Activated T-helper 2 cell treated with anti-CD3 and anti-CD28 coated beads, Interferon-gamma antibody, Interleukin-2, Interleukin-4, amounts not matched to agents 10 μg/mL and 5 μg/mL and 100 μg/mL, durations not matched to agents 14 hours and 24 hours and 36 hours (primary cell): ENCODE results near the gene CORIN. TPM values are rescaled to one million over a fixed set of nuclear protein-coding genes. Genes with fewer than 3 reads are reported as not detected.

Experiments
- DNase-seq: peaks from one replicate; pipeline ENCODE4 v3.0.0; 2021; ENCODE audit warnings: low spot score
- H3K27ac Mint-ChIP-seq: one replicate; pipeline ENCODE4 v1.8.0; 2021; ENCODE audit warnings: mixed read lengths
- H3K27me3 Mint-ChIP-seq: one replicate; pipeline ENCODE4 v1.8.0; 2021; ENCODE audit warnings: low read depth, mixed read lengths
- H3K36me3 Mint-ChIP-seq: one replicate; pipeline ENCODE4 v1.8.0; 2021; ENCODE audit warnings: low read depth, mixed read lengths
- H3K4me1 Mint-ChIP-seq: one replicate; pipeline ENCODE4 v1.8.0; 2021; ENCODE audit warnings: low read depth, mixed read lengths
- H3K4me3 Mint-ChIP-seq: one replicate; pipeline ENCODE4 v1.8.0; 2021; ENCODE audit warnings: low read depth, mild to moderate bottlenecking, moderate library complexity, mixed read lengths
- H3K9me3 Mint-ChIP-seq: one replicate; pipeline ENCODE4 v1.8.0; 2021; ENCODE audit warnings: mixed read lengths
- intact Hi-C: fragments of 100-400 bp; cut with micrococcal nuclease; formaldehyde crosslinking; loops from one replicate; pipeline ENCODE4 v1.15.1; 2023
- total RNA-seq: library from RNA; stranded (reverse); gene quantifications from 2 replicates; pipeline ENCODE4 v1.2.3, GENCODE V29; 2022

The CORIN gene
- total RNA-seq, 1 donor from 2014 or later: 0.30 TPM

- peaks cover 23% of the 10 kb centered on the region for H3K27me3 Mint-ChIP-seq
- no peak for DNase-seq
- no peak overlapping the region for H3K27ac Mint-ChIP-seq
- H3K4me1 Mint-ChIP-seq: peaks cover 15% of the 10 kb centered on the region
- H3K36me3 Mint-ChIP-seq: no peaks in the 10 kb centered on the region
- H3K4me3 Mint-ChIP-seq: no peak overlapping the region
- intact Hi-C loops: no loop called here
- peaks cover 11% of the 10 kb centered on the region for H3K9me3 Mint-ChIP-seq
These were observed 8.4 kb downstream of the CORIN start for GRCh38 chr4:47829438-47829837.

GRCh38 chr4:47827343-47828047 is 10.4 kb downstream of the CORIN start:
- Mint-ChIP-seq H3K36me3 (no peaks in the 10 kb centered on the region), H3K27ac (no peak overlapping the region), H3K27me3 (peaks cover 11% of the 10 kb centered on the region), H3K9me3 (peaks cover 1% of the 10 kb centered on the region), H3K4me1 (peaks cover 15% of the 10 kb centered on the region), H3K4me3 (no peak overlapping the region)
- no peak for DNase-seq
- intact Hi-C loops: no loop called here

- Mint-ChIP-seq H3K4me3 (no peak overlapping the region), H3K4me1 (peaks cover 8% of the 10 kb centered on the region), H3K36me3 (no peaks in the 10 kb centered on the region), H3K27me3 (peaks cover 16% of the 10 kb centered on the region), H3K27ac (no peak overlapping the region), H3K9me3 (no peaks in the 10 kb centered on the region)
- DNase-seq: no peak
- intact Hi-C loops: no loop called here
These were observed 13.0 kb downstream of the CORIN start for GRCh38 chr4:47824840-47825239.

GRCh38 chr4:47819178-47819577 is 18.7 kb downstream of the CORIN start:
- peaks cover 20% of the 10 kb centered on the region for H3K27me3 Mint-ChIP-seq
- no peaks in the 10 kb centered on the region for H3K36me3 Mint-ChIP-seq
- no peak overlapping the region for H3K4me3 Mint-ChIP-seq
- no peak for DNase-seq
- H3K9me3 Mint-ChIP-seq: no peaks in the 10 kb centered on the region
- intact Hi-C loops: no loop called here
- peaks cover 5% of the 10 kb centered on the region for H3K4me1 Mint-ChIP-seq
- H3K27ac Mint-ChIP-seq: no peak overlapping the region

- peaks cover 5% of the 10 kb centered on the region for H3K4me1 Mint-ChIP-seq
- no peak for DNase-seq
- H3K36me3 Mint-ChIP-seq: no peaks in the 10 kb centered on the region
- H3K27ac Mint-ChIP-seq: no peak overlapping the region
- no peaks in the 10 kb centered on the region for H3K9me3 Mint-ChIP-seq
- intact Hi-C loops: no loop called here
- H3K4me3 Mint-ChIP-seq: no peak overlapping the region
- peaks cover 17% of the 10 kb centered on the region for H3K27me3 Mint-ChIP-seq
These were observed 20.6 kb downstream of the CORIN start for GRCh38 chr4:47817275-47817674.

GRCh38 chr4:47816748-47817147 is 21.1 kb downstream of the CORIN start:
- intact Hi-C loops: no loop called here
- no peaks in the 10 kb centered on the region for H3K9me3 Mint-ChIP-seq
- H3K27me3 Mint-ChIP-seq: peaks cover 15% of the 10 kb centered on the region
- H3K27ac Mint-ChIP-seq: no peak overlapping the region
- no peaks in the 10 kb centered on the region for H3K36me3 Mint-ChIP-seq
- peaks cover 5% of the 10 kb centered on the region for H3K4me1 Mint-ChIP-seq
- no peak overlapping the region for H3K4me3 Mint-ChIP-seq
- no peak for DNase-seq

GRCh38 chr4:47814618-47815295 is 23.1 kb downstream of the CORIN start:
- Mint-ChIP-seq H3K36me3 (no peaks in the 10 kb centered on the region), H3K4me3 (no peak overlapping the region), H3K27me3 (peaks cover 15% of the 10 kb centered on the region), H3K9me3 (no peaks in the 10 kb centered on the region), H3K27ac (no peak overlapping the region), H3K4me1 (peaks cover 4% of the 10 kb centered on the region)
- intact Hi-C loops: no loop called here
- no peak for DNase-seq

GRCh38 chr4:47809654-47810203 is 28.1 kb downstream of the CORIN start:
- Mint-ChIP-seq H3K27ac (no peak overlapping the region), H3K36me3 (no peaks in the 10 kb centered on the region)

GRCh38 chr4:47804598-47804997 is 33.3 kb downstream of the CORIN start:
- no peak overlapping the region for H3K4me3 Mint-ChIP-seq
- no peaks in the 10 kb centered on the region for H3K27me3 Mint-ChIP-seq
- H3K36me3 Mint-ChIP-seq: no peaks in the 10 kb centered on the region
- no peak for DNase-seq
- no peaks in the 10 kb centered on the region for H3K4me1 Mint-ChIP-seq
- intact Hi-C loops: no loop called here
- no peak overlapping the region for H3K27ac Mint-ChIP-seq
- H3K9me3 Mint-ChIP-seq: no peaks in the 10 kb centered on the region

More at GRCh38 chr4:47809654-47810203, 28.1 kb downstream of the CORIN start:
- Mint-ChIP-seq H3K27me3 (peaks cover 7% of the 10 kb centered on the region), H3K9me3 (no peaks in the 10 kb centered on the region), H3K4me3 (no peak overlapping the region), H3K4me1 (no peaks in the 10 kb centered on the region)
- no peak for DNase-seq
- intact Hi-C loops: no loop called here

- Mint-ChIP-seq H3K36me3 (no peaks in the 10 kb centered on the region), H3K9me3 (no peaks in the 10 kb centered on the region), H3K27me3 (peaks cover 3% of the 10 kb centered on the region), H3K4me1 (no peaks in the 10 kb centered on the region), H3K27ac (no peak overlapping the region), H3K4me3 (no peak overlapping the region)
- no peak for DNase-seq
- intact Hi-C loops: no loop called here
These were observed 36.3 kb downstream of the CORIN start for GRCh38 chr4:47801481-47802002.

- Mint-ChIP-seq H3K27me3 (peaks cover 9% of the 10 kb centered on the region), H3K36me3 (no peaks in the 10 kb centered on the region), H3K9me3 (no peaks in the 10 kb centered on the region), H3K4me3 (no peak overlapping the region), H3K27ac (no peak overlapping the region), H3K4me1 (no peaks in the 10 kb centered on the region)
- intact Hi-C loops: no loop called here
- DNase-seq: no peak
These were observed 39.7 kb downstream of the CORIN start for GRCh38 chr4:47798165-47798564.

GRCh38 chr4:47791965-47792364 is 45.9 kb downstream of the CORIN start:
- Mint-ChIP-seq H3K27me3 (peaks cover 10% of the 10 kb centered on the region), H3K36me3 (no peaks in the 10 kb centered on the region), H3K4me1 (no peaks in the 10 kb centered on the region), H3K27ac (no peak overlapping the region), H3K4me3 (no peak overlapping the region), H3K9me3 (no peaks in the 10 kb centered on the region)
- intact Hi-C loops: no loop called here
- no peak for DNase-seq

GRCh38 chr4:47790105-47790504 is 47.8 kb downstream of the CORIN start:
- H3K36me3 Mint-ChIP-seq: no peaks in the 10 kb centered on the region
- no peaks in the 10 kb centered on the region for H3K9me3 Mint-ChIP-seq
- no peak for DNase-seq
- no peak overlapping the region for H3K4me3 Mint-ChIP-seq
- H3K27me3 Mint-ChIP-seq: peaks cover 8% of the 10 kb centered on the region
- intact Hi-C loops: no loop called here
- no peaks in the 10 kb centered on the region for H3K4me1 Mint-ChIP-seq
- no peak overlapping the region for H3K27ac Mint-ChIP-seq
